GM21360 (cell line): ENCODE results near the gene ANKRD12.
"Not testable (repeated sequence)": the region's sequence is repeated elsewhere in the genome, so short reads cannot be mapped to it uniquely, and the experiment has no call there.

Source experiments
- ATAC-seq: cut with Tn5 transposase; IDR thresholded peaks from one replicate; pipeline ENCODE4 v1.9.1; 2021; ENCODE audit warnings: mild to moderate bottlenecking, moderate library complexity; ENCODE audit not compliant: unreplicated experiment

The ANKRD12 gene

DNA sequence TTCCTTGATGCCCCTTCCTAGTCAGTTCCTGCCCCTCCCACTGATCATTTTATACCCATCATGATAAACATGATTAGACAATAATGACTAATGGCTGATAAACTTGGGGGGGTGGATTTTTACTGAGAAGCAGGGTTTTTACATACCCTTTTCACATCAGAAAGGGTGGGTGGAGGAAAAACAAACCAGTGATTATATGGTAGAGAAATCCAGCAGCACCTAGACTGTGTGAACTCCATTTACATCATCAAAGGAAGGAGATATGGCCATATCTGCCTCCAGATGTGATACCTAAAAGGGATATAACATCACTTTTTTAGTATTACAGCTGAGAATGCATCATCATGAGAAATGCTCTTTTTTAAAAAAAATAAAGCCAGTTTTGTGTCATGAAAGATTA is 89.9 kb downstream of the ANKRD12 start:
- ATAC-seq: no peak

DNA sequence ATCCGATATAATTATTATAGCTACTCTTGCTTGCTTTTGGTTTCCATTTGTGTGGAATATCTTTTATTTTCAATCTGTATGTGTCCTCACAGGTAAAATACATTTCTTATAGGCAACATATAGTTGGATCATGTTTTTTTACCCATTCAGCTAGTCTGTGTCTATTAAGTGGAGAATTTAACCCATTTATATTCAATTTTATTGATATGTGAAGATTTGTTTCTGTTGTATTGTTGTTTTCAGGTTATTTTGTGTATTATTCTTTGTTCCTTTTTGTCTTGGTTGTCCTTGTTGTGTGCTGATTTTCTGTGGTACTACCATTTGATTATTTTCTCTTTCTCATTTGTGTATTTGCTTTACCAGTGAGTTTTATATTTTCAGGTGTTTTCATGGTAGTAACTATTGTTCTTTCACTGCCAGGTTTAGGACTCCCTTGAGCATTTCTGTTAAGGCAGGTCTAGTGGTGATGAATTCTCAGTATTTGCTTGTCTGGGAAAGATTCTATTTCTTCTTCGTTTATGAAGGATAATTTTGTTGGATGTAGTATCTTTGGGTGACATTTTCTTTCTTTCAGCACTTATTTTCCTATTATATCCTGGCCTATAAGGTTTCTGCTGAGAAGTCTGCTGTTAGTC is 95.4 kb downstream of the ANKRD12 start:
- no peak for ATAC-seq

DNA sequence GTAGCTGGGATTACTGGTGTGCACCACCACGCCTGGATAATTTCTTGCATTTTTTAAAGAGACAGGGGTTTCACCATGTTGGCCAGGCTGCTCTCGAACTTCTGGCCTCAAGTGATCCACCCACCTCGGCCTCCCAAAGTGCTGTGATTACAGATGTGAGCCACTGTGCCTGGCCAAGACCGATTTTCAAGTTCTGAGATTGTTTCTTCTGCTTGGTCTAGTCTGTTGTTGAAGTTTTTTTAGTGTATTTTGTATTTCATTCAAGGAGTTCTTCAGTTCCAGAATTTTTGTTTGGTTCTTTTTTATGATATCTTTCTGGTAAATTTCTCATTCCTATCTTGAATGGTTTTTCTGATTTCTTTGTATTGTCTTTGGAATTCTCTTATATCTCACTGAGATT is 96.4 kb downstream of the ANKRD12 start:
- ATAC-seq: no peak

DNA sequence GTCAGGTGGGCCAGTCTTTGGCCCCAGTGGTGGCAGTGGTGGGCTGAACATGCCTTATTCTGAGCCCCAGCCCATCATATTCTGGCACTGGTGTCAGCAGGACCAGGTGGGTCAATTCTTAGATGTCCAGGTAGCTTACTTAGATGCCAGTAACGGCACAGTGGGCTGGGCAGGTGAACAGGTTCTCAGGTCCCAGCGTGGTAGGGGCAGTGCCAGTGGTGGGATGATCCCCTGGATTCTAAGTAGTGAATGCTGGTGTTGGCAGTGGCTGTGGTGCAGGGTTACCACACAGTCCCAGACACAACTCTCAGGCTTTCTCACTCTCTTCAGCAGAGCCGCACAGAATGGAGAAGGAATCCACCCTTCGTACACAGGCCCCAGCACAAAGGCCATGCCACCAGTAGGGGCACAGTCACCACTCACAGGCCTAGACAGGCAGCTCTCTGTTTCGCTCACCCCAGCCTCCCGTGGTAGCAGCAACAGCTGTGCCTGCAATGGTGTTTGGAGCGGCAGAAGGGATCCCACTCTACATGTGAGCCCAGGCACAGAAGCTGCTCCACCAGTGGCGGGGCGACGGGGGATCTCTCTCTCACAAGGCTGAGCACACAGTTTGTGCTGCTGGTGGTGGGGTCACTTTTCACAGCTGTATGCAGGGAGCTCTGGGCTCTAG is 97.3 kb downstream of the ANKRD12 start:
- no peak for ATAC-seq

DNA sequence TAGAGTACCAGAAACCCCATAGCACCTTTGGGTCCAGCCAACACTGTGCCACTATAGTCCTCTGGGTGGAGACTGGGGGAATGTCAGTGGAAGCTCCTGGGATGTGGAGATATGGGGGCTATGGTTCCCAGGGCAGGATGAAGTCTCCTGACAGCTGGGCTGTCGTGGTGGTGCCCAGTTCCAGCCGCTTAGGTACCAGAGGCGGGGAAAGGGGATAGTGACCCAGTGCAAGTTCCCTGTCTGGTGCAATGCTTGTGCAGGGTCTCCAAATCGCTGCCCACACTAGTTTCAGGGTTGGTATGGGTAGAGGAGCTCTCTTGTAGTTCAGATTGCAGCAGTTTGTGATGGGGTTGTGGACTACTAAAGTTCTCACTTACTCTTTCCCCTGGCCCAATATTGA is 97.9 kb downstream of the ANKRD12 start:
- ATAC-seq: no peak

DNA sequence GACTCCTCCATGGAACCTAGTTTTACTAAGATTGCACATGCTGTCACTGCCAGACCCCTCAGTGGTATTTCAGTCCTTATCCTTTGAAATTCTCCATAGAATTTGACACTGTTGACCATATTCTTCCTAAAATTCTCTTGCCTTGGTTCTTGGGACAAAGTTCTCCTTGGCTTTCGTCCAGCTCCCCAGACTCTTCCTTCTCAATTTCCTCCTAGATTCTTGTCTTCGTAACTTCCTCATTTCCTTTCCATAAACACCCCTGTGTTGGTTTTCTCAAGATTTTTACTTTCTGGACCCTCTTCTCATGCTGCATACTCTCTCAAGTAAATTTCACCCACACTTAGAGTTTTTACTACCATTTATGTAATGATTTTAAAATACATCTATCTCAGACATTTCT is 101.4 kb downstream of the ANKRD12 start:
- no peak for ATAC-seq

DNA sequence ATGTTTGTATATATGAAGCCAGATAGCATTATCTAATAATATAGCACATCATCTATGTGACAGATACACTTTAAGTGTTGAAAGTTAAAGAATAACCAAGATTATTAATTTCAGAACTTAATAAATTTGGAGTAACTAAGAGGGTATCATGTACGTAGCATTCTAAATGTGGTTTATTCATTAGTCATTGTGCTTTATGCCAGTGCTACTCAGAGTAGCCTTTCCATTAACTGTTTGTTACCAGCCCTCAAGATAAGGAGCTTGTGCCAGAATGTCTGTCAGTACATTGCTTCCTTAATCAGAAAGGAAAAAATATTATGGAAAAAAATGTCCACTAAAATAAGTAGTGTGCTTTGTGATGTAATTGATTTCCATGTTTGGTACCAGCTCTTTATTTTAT is 103.1 kb downstream of the ANKRD12 start:
- no peak for ATAC-seq

DNA sequence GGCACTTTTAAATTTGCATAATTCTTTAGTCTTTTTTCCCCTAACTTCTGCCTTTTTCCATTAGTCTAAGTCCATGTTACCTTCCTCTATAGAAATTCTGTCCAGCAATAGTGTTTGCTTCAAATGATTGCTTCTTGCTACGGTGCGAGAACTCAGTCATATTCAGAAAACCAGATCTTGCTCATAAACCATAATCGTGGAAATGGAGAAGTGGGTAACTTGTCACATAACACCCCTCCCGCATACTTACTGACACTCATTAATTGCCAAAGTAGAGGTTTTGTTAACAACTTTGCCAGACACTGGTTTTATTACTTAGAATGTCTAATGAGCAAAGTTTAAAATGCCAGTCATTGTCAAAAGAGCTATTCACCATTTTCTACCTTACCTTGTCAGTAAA is 103.7 kb downstream of the ANKRD12 start:
- ATAC-seq: no peak

DNA sequence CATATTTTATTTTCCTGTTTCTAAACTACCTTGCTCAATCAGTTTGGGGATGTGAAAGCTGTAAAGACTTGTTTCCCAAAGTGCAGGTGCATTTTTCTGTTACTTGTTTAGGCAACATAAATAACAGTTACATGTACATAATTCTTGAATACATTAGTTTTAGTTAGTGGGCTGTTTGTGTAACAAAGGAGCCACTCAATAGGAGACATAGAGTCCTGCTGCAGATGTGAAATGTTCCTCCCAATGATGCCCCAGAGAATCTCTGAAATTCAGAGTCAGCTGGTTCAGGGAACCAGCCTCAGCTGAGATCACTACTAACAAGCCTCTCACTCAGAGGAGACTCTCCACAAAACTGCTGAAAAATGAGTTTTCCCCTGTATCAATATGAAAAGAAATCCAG is 106.4 kb downstream of the ANKRD12 start:
- ATAC-seq: no peak

DNA sequence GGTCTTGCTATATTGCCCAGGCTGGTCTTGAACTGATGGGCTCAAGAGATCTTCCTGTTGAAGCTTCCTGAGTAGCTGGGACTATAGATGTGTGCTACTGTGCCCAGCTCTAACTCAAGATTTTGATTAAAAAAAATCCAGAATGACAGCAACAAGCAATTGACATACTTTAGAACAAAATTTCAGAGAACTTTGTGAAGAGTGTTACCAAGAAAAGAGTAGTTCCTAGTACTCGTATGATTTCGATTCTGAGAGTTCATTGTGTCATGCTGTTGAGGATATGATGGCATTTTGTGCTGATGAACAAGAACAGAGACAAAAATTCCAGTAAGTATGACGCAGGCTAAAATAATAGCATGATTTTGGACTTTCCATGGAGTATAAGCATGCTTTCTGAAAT is 107.8 kb downstream of the ANKRD12 start:
- ATAC-seq: no peak

DNA sequence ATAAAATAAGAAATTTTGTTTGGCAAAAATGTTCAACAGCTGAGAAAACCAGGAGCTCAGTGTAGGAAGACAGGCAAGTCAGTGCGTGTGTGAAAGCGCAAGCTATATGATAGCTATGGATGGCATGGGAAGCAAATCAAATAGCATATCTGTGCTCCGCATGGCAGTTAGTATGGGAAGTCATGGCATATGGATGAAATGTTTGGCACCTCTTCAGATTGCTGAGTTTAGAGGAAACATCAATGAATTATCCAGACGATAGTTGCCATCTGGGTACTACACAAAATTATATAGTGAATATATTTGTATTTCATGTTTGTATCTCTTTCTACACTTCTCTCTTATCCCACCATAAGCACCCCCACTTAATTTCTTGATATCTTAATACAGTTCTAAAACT is 112.1 kb downstream of the ANKRD12 start:
- ATAC-seq: no peak

DNA sequence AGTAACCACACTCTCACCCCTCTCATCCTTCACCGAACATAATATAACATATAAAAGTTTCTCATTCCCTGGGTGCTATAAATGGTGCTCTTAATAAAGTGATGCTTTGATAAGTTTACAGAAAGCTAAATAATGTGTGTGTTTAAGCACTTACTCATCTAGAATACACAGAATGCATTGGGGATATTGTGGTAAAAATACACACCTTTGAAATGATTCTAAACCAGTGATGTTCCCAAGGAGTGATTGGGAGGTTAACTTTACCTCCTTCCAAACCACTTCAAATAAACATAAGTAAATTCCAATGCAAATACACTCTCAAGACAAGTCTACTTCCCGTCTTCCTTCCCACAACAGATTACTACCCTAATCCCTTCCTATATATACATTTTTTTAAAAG is 112.7 kb downstream of the ANKRD12 start:
- no peak for ATAC-seq

DNA sequence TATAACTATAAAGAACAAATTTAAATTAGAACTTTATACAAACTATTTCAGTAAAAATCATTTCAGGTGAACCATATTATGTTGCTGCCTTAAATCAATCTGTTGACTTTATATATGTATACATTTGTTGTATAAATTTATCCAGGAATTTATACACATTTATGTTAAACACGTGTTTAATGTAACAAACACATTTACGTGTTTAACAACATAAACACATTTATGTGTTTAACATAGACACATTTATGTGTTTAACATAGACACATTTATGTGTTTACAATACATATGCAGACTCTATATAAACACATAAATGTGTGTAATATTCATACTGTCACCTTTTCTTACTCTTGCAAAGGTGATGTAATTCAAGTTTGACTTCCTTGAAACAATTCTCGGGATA is 122.6 kb downstream of the ANKRD12 start:
- ATAC-seq: no peak

DNA sequence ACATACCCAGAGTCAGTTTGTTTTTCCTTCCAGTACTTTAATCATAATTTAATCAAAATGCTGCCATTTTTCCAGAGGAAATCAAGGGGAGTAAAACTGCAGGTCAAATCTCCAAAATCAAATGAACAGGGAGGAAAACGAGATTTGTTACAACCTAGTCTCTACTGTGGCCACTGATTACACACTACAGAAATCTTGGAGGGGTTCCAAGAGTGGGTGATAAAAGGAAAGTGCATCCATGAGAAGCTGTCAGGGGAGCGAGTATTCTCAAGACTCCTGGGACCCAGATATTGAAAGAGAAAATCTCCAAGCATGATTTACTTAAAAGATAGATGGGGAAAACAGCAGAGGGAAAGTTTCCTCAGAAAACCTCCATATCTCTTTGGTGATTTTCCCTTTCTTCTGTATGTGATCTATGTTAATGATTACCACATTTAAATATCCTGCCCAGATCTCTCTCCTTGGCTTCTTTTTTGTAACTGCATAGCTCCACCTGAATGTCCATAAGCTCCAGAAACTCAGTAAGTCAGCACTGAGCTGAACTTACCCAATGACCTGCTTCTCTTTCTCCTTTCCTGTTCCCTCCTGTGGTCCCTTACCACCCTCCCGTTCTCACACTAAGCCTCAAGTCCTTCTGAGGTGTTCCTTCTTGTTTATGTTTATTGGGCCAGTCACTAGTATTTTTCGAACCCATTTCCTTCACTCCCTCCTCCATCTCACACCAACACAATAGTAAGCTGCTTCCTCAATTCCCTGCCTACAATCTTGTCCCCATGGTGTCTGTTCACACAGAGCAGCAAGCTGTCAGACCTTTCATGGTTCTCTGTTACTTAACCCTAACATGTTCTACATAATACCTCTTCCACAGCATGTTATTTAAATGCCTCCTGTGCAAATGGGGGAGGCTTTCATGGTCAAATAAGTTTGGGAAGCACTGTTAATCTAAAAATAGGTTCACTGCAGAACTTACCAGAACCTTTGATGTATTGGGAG is 124.1 kb downstream of the ANKRD12 start:
- ATAC-seq: no peak

DNA sequence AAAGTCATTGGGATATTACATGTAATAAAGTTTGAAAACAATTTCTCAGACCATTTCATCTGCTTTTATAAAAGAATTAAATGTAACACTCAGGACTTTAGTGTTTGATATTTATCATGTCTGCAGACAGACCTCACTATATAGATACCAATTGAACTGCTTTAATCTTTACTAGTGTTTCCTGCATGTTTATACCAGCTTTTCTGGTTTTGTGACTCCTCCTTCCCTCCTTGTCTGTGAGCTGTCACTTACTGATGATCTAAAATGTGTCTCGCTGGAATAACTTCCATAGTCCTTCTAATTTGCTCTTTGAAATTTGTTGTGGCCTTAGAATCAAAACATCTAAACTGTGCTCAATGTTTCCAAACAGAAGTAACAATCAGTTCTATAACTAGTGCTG is 126.7 kb downstream of the ANKRD12 start:
- ATAC-seq: no peak

DNA sequence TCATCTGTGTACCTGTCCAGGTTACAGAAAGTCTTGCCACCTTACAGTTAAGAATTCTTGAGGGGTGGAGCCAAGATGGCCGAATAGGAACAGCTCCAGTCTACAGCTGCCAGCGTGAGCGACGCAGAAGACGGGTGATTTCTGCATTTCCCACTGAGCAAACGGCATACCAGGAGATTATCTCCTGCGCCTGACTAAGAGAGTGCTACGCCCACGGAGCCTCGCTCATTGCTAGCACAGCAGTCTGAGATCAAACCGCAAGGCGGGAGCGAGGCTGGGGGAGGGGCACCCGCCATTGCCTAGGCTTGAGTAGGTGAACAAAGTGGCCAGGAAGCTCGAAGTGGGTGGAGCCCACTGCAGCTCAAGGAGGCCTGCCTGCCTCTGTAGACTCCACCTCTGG is 128.2 kb downstream of the ANKRD12 start:
- ATAC-seq: not testable (repeated sequence)

DNA sequence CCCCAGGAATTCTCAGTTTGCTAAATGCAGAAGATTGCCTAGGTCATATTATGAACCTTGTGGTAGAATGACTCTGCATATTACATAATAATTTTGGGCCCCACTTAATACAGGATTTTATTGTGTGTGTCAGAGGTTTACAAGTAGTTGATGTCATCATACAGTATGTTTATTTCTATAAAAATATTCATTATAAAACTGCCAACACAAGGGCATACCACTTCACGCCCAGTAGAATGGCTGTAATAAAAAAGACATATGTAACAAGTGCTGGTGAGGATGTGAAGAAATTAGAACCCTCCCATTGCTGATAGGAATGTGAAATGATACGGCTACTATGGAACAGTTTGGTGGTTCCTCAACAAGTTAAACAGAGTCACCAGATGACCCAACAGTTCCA is 136.6 kb downstream of the ANKRD12 start:
- ATAC-seq: no peak

DNA sequence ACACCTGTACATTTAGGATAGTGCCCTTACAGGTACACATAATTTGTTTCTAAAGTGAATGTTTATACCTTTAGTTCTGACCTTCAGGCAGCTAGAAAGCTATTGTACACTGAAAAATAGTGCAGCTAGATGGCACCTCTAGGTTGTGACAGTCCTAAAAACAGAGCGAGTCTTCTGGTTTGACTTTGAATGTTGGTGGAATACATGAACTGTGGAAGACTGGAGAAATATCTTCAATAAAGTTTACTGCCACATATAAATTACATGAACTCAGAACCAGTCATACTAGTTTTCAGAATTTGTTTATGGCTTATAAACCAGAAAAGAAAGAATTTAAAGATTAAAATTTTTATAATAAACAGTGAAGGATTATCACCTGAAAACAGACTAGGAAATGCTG is 139.3 kb downstream of the ANKRD12 start:
- ATAC-seq: no peak

DNA sequence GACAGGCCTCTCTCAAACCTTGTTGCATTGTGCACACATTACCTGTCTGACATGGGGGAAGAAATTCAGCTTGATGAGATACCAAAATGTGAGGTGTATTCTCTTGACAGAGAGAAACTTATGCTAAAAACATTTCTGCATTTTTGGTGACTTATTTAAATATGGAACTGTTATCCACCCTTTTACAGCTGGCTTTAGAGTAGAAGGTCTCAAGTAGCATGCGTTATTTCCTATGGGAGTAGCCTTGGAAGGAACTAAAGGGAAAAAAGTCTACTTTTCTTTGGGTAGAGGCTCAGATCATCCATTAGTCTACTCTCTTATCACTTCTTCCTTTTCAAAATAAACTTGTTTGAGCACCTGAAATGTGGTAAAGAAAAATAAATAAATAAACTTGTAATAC is 141.4 kb downstream of the ANKRD12 start:
- no peak for ATAC-seq

DNA sequence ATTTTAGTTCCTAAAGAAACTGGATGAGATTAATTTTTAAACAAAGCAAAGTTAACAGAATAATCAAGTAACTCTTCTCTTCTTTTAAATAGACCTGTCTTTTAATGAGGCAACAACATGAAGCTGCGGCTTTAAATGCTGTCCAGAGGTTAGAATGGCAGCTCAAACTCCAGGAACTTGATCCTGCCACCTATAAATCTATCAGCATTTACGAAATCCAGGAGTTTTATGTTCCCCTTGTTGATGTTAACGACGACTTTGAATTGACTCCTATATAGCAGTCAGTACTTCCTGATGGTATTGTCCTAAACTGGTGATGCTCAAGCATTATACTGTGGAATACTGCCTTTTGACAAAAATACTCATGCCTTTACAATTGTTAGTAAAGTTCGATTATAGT is 144.3 kb downstream of the ANKRD12 start:
- no peak for ATAC-seq

DNA sequence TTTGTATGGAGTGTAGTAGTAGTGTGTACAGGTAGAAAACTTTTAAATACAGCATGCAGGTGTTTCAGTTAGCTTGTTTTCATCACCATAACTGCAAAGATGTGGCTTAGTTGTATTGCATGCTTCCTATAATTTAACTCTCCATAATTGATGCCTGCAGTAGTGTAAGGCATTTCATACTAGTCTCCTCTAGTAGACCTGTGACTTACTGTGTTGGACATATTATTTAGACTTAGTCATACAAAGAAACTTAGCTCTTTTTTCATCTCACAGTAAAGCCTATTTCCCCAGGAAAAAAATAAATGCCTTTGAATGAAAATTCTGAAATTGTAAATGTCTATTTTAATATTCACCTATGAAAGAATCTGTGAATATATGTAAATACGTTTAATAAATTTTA is 145.2 kb downstream of the ANKRD12 start:
- ATAC-seq: no peak

DNA sequence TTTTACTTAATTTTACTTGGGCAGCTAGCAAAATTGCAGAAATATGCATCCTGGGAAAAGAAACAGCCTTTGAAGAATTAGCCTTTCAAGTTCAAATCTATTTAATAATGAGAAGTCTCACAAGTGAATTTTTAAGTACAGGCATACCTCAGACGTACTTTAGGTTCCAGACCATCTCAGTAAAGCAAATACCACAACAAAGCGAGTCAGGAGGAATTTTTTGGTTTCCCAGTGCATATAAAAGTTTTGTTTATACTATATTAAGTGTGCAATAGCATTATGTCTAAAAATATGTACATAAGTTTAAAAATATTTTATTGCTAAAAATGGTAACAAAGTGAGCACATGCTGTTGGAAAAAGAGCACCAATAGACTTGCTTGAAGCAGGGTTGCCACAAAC is 147.2 kb downstream of the ANKRD12 start:
- ATAC-seq: no peak
